Adrenal gland (tissue), 12 donors: ENCODE data around the gene REEP2. TPM values are rescaled to one million over a fixed set of nuclear protein-coding genes. Genes with fewer than 3 reads are reported as not detected.

Experiments
- DNase-seq, 7 donors: peaks; one replicate each; pipeline ENCODE4 v3.0.0-alpha.2; 2019 to 2020
- H3K27ac ChIP-seq, 5 donors: fragments of 200-600 bp; sonication (generic) in 4 of 5; 1 replicate in 3 of 5; 2 replicates in 2 of 5; pipeline versions ENCODE4 v1.5.1 to v1.8.0; 2016 to 2020; ENCODE audit warnings: mild to moderate bottlenecking in 1 of 5
- H3K27me3 ChIP-seq: fragments of 200-600 bp; 2 replicates; pipeline ENCODE4 v1.8.0; 2021
- H3K36me3 ChIP-seq, 2 donors: fragments of 200-600 bp; replicated peaks in 1 of 2; 1 replicate in 1 of 2; 2 replicates in 1 of 2; pipeline versions ENCODE4 v1.5.1 to v1.8.0; 2018 to 2022
- H3K4me1 ChIP-seq, 2 donors: fragments of 200-600 bp; replicated peaks in 1 of 2; 1 replicate in 1 of 2; 2 replicates in 1 of 2; pipeline versions ENCODE4 v1.5.1 to v1.8.0; 2018 to 2021
- H3K4me3 ChIP-seq, 4 donors: fragments of 200-600 bp; sonication (generic) in 3 of 4; one replicate each; pipeline ENCODE4 v1.5.1; 2016 to 2018
- H3K9me3 ChIP-seq, 3 donors: fragments of 200-600 bp; sonication (generic) in 1 of 3; replicated peaks in 1 of 3; 1 replicate in 2 of 3; 2 replicates in 1 of 3; pipeline versions ENCODE4 v1.5.1 to v1.8.0; 2016 to 2021
- CTCF ChIP-seq, 6 experiments: fragments of 450-650 bp in 4 of 6; fragments of 200-600 bp in 2 of 6; sonication (generic) in 1 of 6; IDR thresholded peaks; 1 replicate in 5 of 6; 2 replicates in 1 of 6; pipeline versions ENCODE4 v1.5.1 to v1.8.0; 2016 to 2021; ENCODE audit warnings: antibody characterized with exemption in 6 of 6, mild to moderate bottlenecking in 2 of 6, moderate library complexity in 1 of 6
- POLR2A ChIP-seq, 2 donors: fragments of 450-650 bp; IDR thresholded peaks; one replicate each; pipeline ENCODE4 v1.6.1; 2017; ENCODE audit warnings: antibody characterized with exemption in 2 of 2, mild to moderate bottlenecking in 2 of 2, moderate library complexity in 1 of 2
- WGBS, 4 donors: extraction: QIAGEN DNeasy Blood & Tissue Kit in 2 of 4; methylation state at CpG; one replicate each; pipeline versions ENCODE4 v1.1.5 to v1.1.7; 2013 to 2017; 5-methylcytosine and 5-hydroxymethylcytosine counted together
- intact Hi-C, 2 donors: fragments of 100-400 bp; cut with DNase I; formaldehyde crosslinking; loops; one replicate each; pipeline versions ENCODE4 v1.14.1 to v1.15.0; 2022 to 2023
- polyA plus RNA-seq, 3 donors: library from polyadenylated mRNA; stranded (reverse); fragments of 200-250 nt in 2 of 3; fragments of 350-450 nt in 1 of 3; fragmentation: Illumina TruSeq in 1 of 3; extraction: RNeasy Lipid Tissue Mini Kit (QIAGEN cat#74804) in 1 of 3; gene quantifications; one replicate each; pipeline ENCODE4 v1.2.3, GENCODE V29; 2013 to 2014
- total RNA-seq, 9 donors: library from RNA; depleted of rRNA in 4 of 9; stranded (reverse); fragments of >200 nt in 4 of 9; fragments of 120-200 nt in 1 of 9; fragmentation: NEBNext Ultra II Directional in 1 of 9; extraction: Animal tissue kit (Norgen Biotek cat#: 25700) in 1 of 9; gene quantifications; one replicate each; pipeline versions ENCODE4 v1.1.0 to v1.2.4, GENCODE V29; 2013 to 2023
- donor health status: healthy with polysubstance abuse.
- donor health status: Bipolar disorder and iron deficiency.
- donor health status: DM: yes; HTN: yes; CAD: no.
- donor health status: DM: no; HTN: no; CAD: no.
- donor health status: DM: no; HTN: no; CAD: no.
- donor health status: DM: yes; HTN: yes; CAD: no.

REEP2 gene
- total and polyA plus RNA-seq, 12 donors: 2.4 to 39.7 (median 5.9) TPM

- no peak overlapping the region for H3K27ac ChIP-seq
- no peaks in the 10 kb centered on the region for H3K4me1 ChIP-seq
- no peaks in the 10 kb centered on the region for H3K36me3 ChIP-seq
- H3K9me3 ChIP-seq: no peaks in the 10 kb centered on the region
- DNase-seq: no peak
- 88 to 93% (median 91%) methylated on average over 7 of the region's 7 CpGs for WGBS, 4 donors
- TF ChIP-seq POLR2A (IDR thresholded peaks at IDR 0.05): no peak
- TF ChIP-seq CTCF (IDR thresholded peaks at IDR 0.05): no peak
- no peaks in the 10 kb centered on the region for H3K27me3 ChIP-seq
- intact Hi-C loops: no loop called here
- H3K4me3 ChIP-seq: no peak overlapping the region
Measured at GRCh38 chr5:138476918-138477317, 38.1 kb downstream of the REEP2 start.

GRCh38 chr5:138482638-138483037 lies 43.8 kb downstream of the REEP2 start:
- H3K9me3 ChIP-seq: no peaks in the 10 kb centered on the region
- no peaks in the 10 kb centered on the region for H3K27me3 ChIP-seq
- peaks cover 0 to 5% of the 10 kb centered on the region in 2 donors for H3K4me1 ChIP-seq
- no peak overlapping the region for H3K27ac ChIP-seq
- DNase-seq: no peak
- no peak for TF ChIP-seq POLR2A (IDR thresholded peaks at IDR 0.05)
- no peak for TF ChIP-seq CTCF (IDR thresholded peaks at IDR 0.05)
- H3K36me3 ChIP-seq: no peaks in the 10 kb centered on the region
- no peak overlapping the region for H3K4me3 ChIP-seq
- WGBS, 4 donors: 65 to 78% (median 70%) methylated on average over 4 of the region's 4 CpGs
- intact Hi-C loops: no loop called here

GRCh38 chr5:138488481-138488945 lies 49.7 kb downstream of the REEP2 start:
- Histone ChIP-seq H3K4me1 (peaks cover 0 to 22% of the 10 kb centered on the region in 2 donors), H3K27me3 (no peaks in the 10 kb centered on the region), H3K9me3 (no peaks in the 10 kb centered on the region), H3K4me3 (no peak overlapping the region), H3K27ac (no peak overlapping the region), H3K36me3 (no peaks in the 10 kb centered on the region)
- DNase-seq: no peak
- TF ChIP-seq POLR2A (IDR thresholded peaks at IDR 0.05) (no peak), CTCF (IDR thresholded peaks at IDR 0.05) (no peak)
- 78 to 91% (median 87%) methylated on average over 5 of the region's 5 CpGs for WGBS, 4 donors
- intact Hi-C loops: no loop called here

- 75 to 85% (median 79%) methylated on average over 5 of the region's 5 CpGs for WGBS, 4 donors
- peak in 2 of 7 donors; percentile 30 to 32 for DNase-seq
- TF ChIP-seq POLR2A (IDR thresholded peaks at IDR 0.05) (no peak), CTCF (IDR thresholded peaks at IDR 0.05) (no peak)
- Histone ChIP-seq H3K4me3 (no peak overlapping the region), H3K36me3 (no peaks in the 10 kb centered on the region), H3K9me3 (no peaks in the 10 kb centered on the region), H3K27me3 (no peaks in the 10 kb centered on the region), H3K27ac (no peak overlapping the region), H3K4me1 (peaks cover 0 to 22% of the 10 kb centered on the region in 2 donors)
- intact Hi-C loops: no loop called here
Measured at GRCh38 chr5:138489683-138490061, 50.8 kb downstream of the REEP2 start.
